CD14-positive monocyte (primary cell): Measurements from ENCODE around the gene IL10RB. TPM values are rescaled to one million over a fixed set of nuclear protein-coding genes. Genes with fewer than 3 reads are reported as not detected.

ENCODE experiments used
- DNase-seq, 3 donors: peaks; one replicate each; pipeline ENCODE4 v3.0.0-alpha.2; 2011 to 2022
- H2AFZ ChIP-seq: 2 replicates; pipeline ENCODE4 v1.6.0; 2012; ENCODE audit warnings: mild to moderate bottlenecking, low read depth, low read length, inconsistent platforms; ENCODE audit not compliant: insufficient read depth, poor library complexity, severe bottlenecking
- H3K27ac ChIP-seq, 2 donors: 1 replicate in 1 of 2; 2 replicates in 1 of 2; pipeline ENCODE4 v1.5.1; 2012 to 2013; ENCODE audit warnings: low read length in 2 of 2, control low read depth in 1 of 2, inconsistent platforms in 1 of 2, low read depth in 1 of 2, mild to moderate bottlenecking in 1 of 2
- H3K27me3 ChIP-seq, 2 donors: one replicate each; pipeline versions ENCODE4 v1.6.0 to v1.6.1; 2011 to 2013; ENCODE audit warnings: low read length in 2 of 2; ENCODE audit not compliant: control insufficient read depth in 2 of 2, insufficient read depth in 2 of 2
- H3K36me3 ChIP-seq, 2 donors: replicated peaks in 1 of 2; 1 replicate in 1 of 2; 2 replicates in 1 of 2; pipeline versions ENCODE4 v1.5.1 to v1.6.1; 2012 to 2013; ENCODE audit warnings: low read length in 2 of 2, control low read depth in 1 of 2, inconsistent platforms in 1 of 2, mild to moderate bottlenecking in 1 of 2; ENCODE audit not compliant: insufficient read depth in 2 of 2, control insufficient read depth in 1 of 2
- H3K4me1 ChIP-seq, 2 donors: 1 replicate in 1 of 2; 2 replicates in 1 of 2; pipeline versions ENCODE4 v1.5.1 to v1.6.1; 2012 to 2013; ENCODE audit warnings: low read length in 2 of 2, control low read depth in 1 of 2, inconsistent platforms in 1 of 2, mild to moderate bottlenecking in 1 of 2, moderate library complexity in 1 of 2; ENCODE audit not compliant: insufficient read depth in 2 of 2, control insufficient read depth in 1 of 2
- H3K4me2 ChIP-seq: replicated peaks from 2 replicates; pipeline ENCODE3; 2012; ENCODE audit warnings: low read length, moderate library complexity, mild to moderate bottlenecking; ENCODE audit not compliant: poor library complexity, severe bottlenecking; ENCODE audit errors: extremely low read depth
- H3K4me3 ChIP-seq, 3 experiments: fragments of 200-600 bp in 1 of 3; sonication (generic) in 1 of 3; replicated peaks in 1 of 3; 1 replicate in 2 of 3; 2 replicates in 1 of 3; pipeline ENCODE4 v1.5.1; 2011 to 2013; ENCODE audit warnings: low read length in 3 of 3, mild to moderate bottlenecking in 3 of 3, control low read depth in 2 of 3, low read depth in 2 of 3, inconsistent platforms in 1 of 3, moderate library complexity in 1 of 3
- H3K79me2 ChIP-seq: 2 replicates; pipeline ENCODE4 v1.6.0; 2012; ENCODE audit warnings: mild to moderate bottlenecking, control low read depth, inconsistent platforms, low read length, moderate library complexity; ENCODE audit not compliant: insufficient read depth
- H3K9ac ChIP-seq: 2 replicates; pipeline ENCODE4 v1.6.0; 2017; ENCODE audit warnings: low read length, mild to moderate bottlenecking; ENCODE audit not compliant: insufficient read depth, poor library complexity, severe bottlenecking
- H3K9me3 ChIP-seq, 2 donors: replicated peaks in 1 of 2; 1 replicate in 1 of 2; 2 replicates in 1 of 2; pipeline versions ENCODE4 v1.5.1 to v1.6.1; 2012 to 2013; ENCODE audit warnings: low read length in 2 of 2, control low read depth in 1 of 2; ENCODE audit not compliant: control insufficient read depth in 1 of 2, insufficient read depth in 1 of 2
- H4K20me1 ChIP-seq: 2 replicates; pipeline ENCODE4 v1.6.0; 2012; ENCODE audit warnings: mild to moderate bottlenecking, low read length, control low read depth, moderate library complexity; ENCODE audit not compliant: insufficient read depth
- H3K27ac Mint-ChIP-seq, 7 donors: one replicate each; pipeline ENCODE4 v1.8.0; 2020; ENCODE audit warnings: mild to moderate bottlenecking in 7 of 7, mixed read lengths in 7 of 7, moderate library complexity in 6 of 7, inconsistent platforms in 2 of 7
- H3K27me3 Mint-ChIP-seq, 3 donors: one replicate each; pipeline ENCODE4 v1.8.0; 2021 to 2022; ENCODE audit warnings: low read depth in 3 of 3, mild to moderate bottlenecking in 3 of 3, mixed read lengths in 3 of 3, moderate library complexity in 3 of 3, inconsistent platforms in 1 of 3
- H3K36me3 Mint-ChIP-seq, 2 donors: one replicate each; pipeline ENCODE4 v1.8.0; 2020; ENCODE audit warnings: mixed read lengths in 2 of 2, inconsistent platforms in 1 of 2, mild to moderate bottlenecking in 1 of 2
- H3K4me1 Mint-ChIP-seq: one replicate; pipeline ENCODE4 v1.8.0; 2020; ENCODE audit warnings: mild to moderate bottlenecking, mixed read lengths
- H3K4me3 Mint-ChIP-seq, 2 donors: one replicate each; pipeline ENCODE4 v1.8.0; 2020; ENCODE audit warnings: mild to moderate bottlenecking in 2 of 2, mixed read lengths in 2 of 2, moderate library complexity in 1 of 2
- H3K9me3 Mint-ChIP-seq, 7 donors: one replicate each; pipeline ENCODE4 v1.8.0; 2020 to 2022; ENCODE audit warnings: mixed read lengths in 7 of 7, mild to moderate bottlenecking in 6 of 7, moderate library complexity in 6 of 7, inconsistent platforms in 2 of 7
- WGBS: methylation state at CpG from one replicate; pipeline ENCODE4 v1.1.5; 2013; ENCODE audit warnings: missing lambda C conversion rate; ENCODE audit not compliant: insufficient coverage; 5-methylcytosine and 5-hydroxymethylcytosine counted together
- intact Hi-C, 2 donors: fragments of 100-400 bp; cut with micrococcal nuclease; formaldehyde crosslinking; loops; one replicate each; pipeline versions ENCODE4 v1.15.0 to v1.15.1; 2023
- polyA plus RNA-seq, 3 donors: library from polyadenylated mRNA; depleted of rRNA in 1 of 3; unstranded in 2 of 3; stranded (reverse) in 1 of 3; fragments of 300-500 nt in 2 of 3; fragments of >200 nt in 1 of 3; fragmentation: Illumina TruSeq in 2 of 3; gene quantifications; 1 replicate in 2 of 3; 2 replicates in 1 of 3; pipeline ENCODE4 v1.2.3, GENCODE V29; 2012 to 2021
- TF ChIP-seq, protein P1 (sequence below): fragments of 200-600 bp; IDR thresholded peaks from one replicate; pipeline ENCODE4 v1.8.0; 2022; ENCODE audit warnings: antibody characterized with exemption, mild to moderate bottlenecking

The IL10RB gene
- polyA plus RNA-seq, 3 donors = 79.0 to 225 (median 212) TPM

DNA sequence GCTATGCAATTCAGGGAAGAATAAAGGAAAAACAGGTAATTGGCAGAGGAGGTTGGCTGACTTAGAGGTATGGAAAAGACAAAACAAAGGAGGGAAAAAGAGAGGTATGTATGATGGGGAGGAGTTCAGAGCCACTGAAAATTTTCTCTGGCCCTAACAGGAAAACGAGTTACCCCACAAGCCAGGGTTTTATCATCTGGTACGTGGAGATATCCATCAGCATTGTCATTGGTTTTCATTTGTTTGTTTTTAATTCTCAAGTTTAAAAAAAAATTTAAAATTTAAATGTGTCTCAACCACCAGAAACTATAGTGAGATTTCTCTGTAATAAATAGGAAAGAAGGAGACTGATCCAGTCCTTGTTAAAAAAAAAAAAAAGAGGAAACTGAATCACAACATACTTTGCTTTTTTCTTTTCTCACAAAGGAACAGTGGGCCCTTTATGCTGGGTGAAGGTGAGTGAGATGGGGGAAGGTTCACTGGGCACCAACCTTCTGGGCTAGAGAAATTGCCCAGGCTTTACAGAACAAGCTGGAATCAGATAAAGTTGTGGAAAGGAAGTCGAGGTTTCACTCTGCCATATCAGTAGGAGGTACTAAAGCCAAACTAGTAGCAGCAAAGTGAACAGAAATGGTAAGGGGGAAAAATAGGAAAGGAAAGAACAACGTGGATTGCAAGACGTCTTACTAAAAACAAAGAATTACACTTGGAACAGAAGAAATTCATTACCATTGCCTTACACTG lies 33.7 kb upstream of the IL10RB start:
- peaks cover 34 to 35% of the 10 kb centered on the region in 2 donors for H3K36me3 Mint-ChIP-seq
- H3K27ac ChIP-seq = peak overlapping the region in 1 of 2 donors; percentile 95
- intact Hi-C loops = loop anchor here (5.0 kb wide), 2 partner anchors 35 kb away; partner anchors contain the start of gene IL10RB (in 2 of the 2)
- peaks cover 6 to 21% of the 10 kb centered on the region in 2 donors for H3K36me3 ChIP-seq
- peak overlapping the region in 2 of 3 experiments; percentile 92 to 99 for H3K4me3 ChIP-seq
- DNase-seq = peak in 1 of 3 donors; percentile 23
- peaks cover 54 to 75% of the 10 kb centered on the region in 2 donors for H3K4me1 ChIP-seq
- H3K79me2 ChIP-seq = peaks cover 77% of the 10 kb centered on the region
- no peaks in the 10 kb centered on the region for H3K9me3 ChIP-seq
- 0% methylated on average over 1 of the region's 5 CpGs for WGBS
- peaks cover 61% of the 10 kb centered on the region for H3K4me1 Mint-ChIP-seq
- H3K4me2 ChIP-seq = peak overlapping the region; percentile 85
- H3K27me3 ChIP-seq = no peaks in the 10 kb centered on the region
- peaks cover 32% of the 10 kb centered on the region for H4K20me1 ChIP-seq
- peak overlapping the region; percentile 76 to 92 (median 89) for H3K27ac Mint-ChIP-seq
- H3K9ac ChIP-seq = peak overlapping the region; percentile 36
- peaks cover 0 to 3% (median 0%) of the 10 kb centered on the region in 3 donors for H3K27me3 Mint-ChIP-seq
- no peak overlapping the region for H2AFZ ChIP-seq
- H3K4me3 Mint-ChIP-seq = peak overlapping the region; percentile 89 to 90
- TF ChIP-seq, protein P1, sequence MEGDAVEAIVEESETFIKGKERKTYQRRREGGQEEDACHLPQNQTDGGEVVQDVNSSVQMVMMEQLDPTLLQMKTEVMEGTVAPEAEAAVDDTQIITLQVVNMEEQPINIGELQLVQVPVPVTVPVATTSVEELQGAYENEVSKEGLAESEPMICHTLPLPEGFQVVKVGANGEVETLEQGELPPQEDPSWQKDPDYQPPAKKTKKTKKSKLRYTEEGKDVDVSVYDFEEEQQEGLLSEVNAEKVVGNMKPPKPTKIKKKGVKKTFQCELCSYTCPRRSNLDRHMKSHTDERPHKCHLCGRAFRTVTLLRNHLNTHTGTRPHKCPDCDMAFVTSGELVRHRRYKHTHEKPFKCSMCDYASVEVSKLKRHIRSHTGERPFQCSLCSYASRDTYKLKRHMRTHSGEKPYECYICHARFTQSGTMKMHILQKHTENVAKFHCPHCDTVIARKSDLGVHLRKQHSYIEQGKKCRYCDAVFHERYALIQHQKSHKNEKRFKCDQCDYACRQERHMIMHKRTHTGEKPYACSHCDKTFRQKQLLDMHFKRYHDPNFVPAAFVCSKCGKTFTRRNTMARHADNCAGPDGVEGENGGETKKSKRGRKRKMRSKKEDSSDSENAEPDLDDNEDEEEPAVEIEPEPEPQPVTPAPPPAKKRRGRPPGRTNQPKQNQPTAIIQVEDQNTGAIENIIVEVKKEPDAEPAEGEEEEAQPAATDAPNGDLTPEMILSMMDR = no peak
- no peaks in the 10 kb centered on the region for H3K9me3 Mint-ChIP-seq

DNA sequence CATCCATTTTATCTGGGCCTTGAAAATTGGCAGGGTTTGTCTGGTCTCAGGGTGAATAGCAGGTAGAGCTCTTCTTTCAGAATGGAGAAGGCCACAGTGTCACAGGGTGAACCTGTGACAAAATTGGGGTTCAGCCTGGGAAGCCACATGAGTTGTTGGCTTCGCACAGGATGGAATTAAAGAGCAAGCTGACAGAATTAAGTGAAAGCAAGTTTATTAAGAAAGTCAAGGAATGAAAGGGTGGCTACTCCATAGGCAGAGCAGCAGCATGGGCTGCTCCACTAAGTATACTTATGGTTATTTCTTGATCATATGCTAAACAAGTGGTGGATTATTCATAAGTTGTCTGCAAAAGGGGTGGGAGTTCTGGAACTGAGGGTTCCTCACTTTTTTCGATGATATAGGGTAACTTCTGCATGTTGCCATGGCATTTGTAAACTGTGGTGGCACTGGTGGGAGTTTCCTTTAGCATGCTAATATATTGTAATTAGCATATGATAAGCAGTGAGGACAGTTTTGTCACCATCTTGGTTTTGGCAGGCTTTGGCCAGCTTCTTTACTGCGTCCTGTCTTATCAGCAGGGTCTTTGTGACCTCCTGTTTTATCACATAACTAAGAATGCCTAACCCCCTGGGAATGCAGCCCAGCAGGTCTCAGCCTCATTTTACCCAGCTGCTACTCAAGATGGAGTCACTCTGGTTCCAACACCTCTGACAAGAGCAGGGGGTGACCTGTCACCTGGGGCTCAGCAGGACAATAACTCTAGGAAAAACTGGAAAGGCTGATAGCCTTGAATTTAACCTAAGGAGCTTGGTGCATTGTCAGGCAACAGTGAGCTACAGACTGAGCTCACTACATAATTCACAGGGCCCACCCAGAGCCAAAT lies 31.3 kb upstream of the IL10RB start:
- Histone ChIP-seq H3K4me3 (no peak overlapping the region), H3K4me1 (peaks cover 62 to 82% of the 10 kb centered on the region in 2 donors), H3K27me3 (no peaks in the 10 kb centered on the region), H3K36me3 (peaks cover 6 to 22% of the 10 kb centered on the region in 2 donors), H4K20me1 (peaks cover 55% of the 10 kb centered on the region), H3K27ac (peak overlapping the region in 1 of 2 donors; percentile 56), H3K9ac (no peak overlapping the region), H3K79me2 (peaks cover 99% of the 10 kb centered on the region), H3K9me3 (no peaks in the 10 kb centered on the region), H2AFZ (no peak overlapping the region), H3K4me2 (no peak overlapping the region)
- DNase-seq = peak; percentile 33 to 62 (median 45)
- Mint-ChIP-seq H3K36me3 (peaks cover 43 to 50% of the 10 kb centered on the region in 2 donors), H3K9me3 (no peaks in the 10 kb centered on the region), H3K4me1 (peaks cover 68% of the 10 kb centered on the region), H3K4me3 (no peak overlapping the region), H3K27ac (peak overlapping the region; percentile 52 to 87 (median 63)), H3K27me3 (peaks cover 0 to 2% (median 0%) of the 10 kb centered on the region in 3 donors)
- TF ChIP-seq, protein P1 = no peak
- intact Hi-C loops = loop anchor here (5.0 kb wide), 2 partner anchors 32 to 38 kb away; partner anchors contain the start of gene IL10RB (in 2 of the 2)
- 100% methylated on average over 2 of the region's 3 CpGs for WGBS
